Stimulated activated CD8-positive, alpha-beta memory T cell treated with anti-CD3 and anti-CD28 coated beads, Interleukin-15, amount 100 ng/mL, for 4 hours (primary cell): ENCODE measurements around the gene KIF3B.
"Not testable (repeated sequence)": the region's sequence is repeated elsewhere in the genome, so short reads cannot be mapped to it uniquely, and the experiment has no call there.

Source experiments
- DNase-seq, 2 donors: peaks; one replicate each; pipeline ENCODE4 v3.0.0-alpha.2; 2020; ENCODE audit warnings: low read depth in 2 of 2

Gene KIF3B

GRCh38 chr20:32294071-32294470, 16.6 kb downstream of the KIF3B start:
- DNase-seq = no peak

DNA sequence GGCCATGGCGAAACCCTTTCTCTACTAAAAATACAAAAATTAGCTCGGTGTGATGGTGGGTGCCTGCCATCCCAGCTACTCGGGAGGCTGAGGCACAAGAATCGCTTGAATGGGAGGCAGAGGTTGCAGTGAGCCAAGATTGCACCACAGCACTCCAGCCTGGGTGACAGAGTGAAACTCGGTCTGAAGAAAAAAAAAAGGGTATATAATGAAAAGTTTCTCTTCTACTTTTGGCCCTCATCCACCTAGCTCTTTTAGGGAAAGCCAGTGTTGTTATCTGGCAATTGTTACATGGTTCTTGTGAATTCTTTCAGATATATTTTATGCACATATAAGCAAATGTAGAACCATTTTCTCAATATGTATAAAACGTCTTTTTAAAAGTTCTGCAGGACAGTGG, 19.0 kb downstream of the KIF3B start:
- DNase-seq = no peak

DNA sequence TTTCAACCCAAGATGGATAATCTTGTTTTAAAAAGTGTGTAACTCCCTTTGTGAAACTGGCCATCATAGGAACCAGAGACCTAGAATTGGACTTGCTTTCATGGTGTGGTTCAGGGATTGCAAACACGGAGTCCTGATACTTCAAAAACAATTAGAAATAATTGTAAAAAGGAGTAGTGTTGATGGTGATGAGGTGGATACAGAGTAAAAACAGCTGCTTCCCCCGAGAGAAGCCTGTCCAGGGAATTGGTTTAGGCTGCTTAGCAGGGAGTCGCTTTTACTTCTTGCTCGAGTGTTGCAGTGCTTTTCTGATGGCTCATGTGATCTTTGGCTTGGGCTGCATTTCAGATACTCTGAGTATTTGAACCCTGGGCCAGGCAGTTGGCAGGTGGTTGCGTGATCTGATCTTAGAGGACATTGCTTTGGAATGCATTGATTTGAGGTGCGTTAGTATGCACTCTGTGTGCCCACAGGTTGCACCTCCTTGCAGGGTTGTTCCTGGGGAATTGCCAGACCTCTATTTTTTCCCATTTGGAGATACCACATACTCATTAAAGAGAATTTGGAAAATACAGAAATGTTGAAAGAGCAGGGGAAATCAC, 19.5 kb downstream of the KIF3B start:
- no peak for DNase-seq

DNA sequence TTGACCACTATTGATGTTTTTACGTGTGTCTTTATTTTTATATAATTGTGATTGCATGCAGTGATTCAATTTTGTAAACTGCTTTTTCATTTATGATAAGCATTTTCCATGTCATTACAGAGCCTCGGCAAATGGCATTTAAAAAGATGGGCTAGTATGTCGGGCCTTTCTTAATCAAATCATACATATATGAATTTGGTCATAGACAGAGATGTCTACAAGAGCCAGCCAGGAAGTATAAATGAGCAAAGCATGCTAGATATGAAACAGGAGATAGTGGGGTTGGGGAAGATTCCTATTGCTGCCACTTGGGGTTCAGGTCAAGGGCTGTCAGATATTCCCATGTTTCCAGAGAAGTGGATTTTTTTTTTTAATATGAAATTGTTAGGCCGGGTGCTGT, 20.0 kb downstream of the KIF3B start:
- no peak for DNase-seq

- DNase-seq = no peak
Measured at GRCh38 chr20:32300647-32301046, 23.2 kb downstream of the KIF3B start.

DNA sequence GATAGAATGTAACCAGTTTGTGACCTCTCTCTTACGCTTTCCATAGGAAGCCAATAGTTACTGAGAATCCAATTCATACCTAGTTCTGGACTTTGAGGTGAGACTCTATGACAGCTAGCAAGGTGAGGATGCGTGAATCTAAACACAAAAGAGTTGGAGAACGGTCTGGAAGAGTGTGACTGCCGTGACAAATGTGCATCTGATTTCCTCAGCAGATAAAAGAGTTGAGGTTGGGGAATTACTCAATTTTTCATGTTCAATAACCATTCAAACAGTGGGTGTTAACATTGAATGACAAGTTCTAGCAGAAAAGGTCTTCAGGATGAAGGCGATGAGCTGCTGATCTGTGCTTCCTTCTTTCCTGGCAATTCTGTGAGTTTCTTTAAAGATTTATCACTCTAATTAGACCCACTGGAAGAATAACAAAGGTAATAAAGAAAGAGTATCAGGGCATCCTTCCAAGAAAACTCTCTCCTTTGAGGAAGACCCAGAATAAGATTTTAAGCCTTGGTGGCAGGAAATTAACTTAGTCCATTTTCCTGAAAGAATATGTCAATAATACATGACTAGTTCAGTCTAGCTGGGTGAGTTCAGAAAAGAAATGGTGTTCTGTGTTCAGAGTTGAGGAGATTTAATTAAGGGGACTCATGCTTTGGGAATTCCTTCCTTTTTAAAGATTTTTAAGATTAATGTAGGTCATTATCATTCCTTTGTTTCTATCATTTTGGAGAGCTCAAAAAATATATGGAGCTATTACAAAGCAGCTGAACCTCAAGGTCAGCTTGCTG, 24.5 kb downstream of the KIF3B start:
- DNase-seq = no peak

DNA sequence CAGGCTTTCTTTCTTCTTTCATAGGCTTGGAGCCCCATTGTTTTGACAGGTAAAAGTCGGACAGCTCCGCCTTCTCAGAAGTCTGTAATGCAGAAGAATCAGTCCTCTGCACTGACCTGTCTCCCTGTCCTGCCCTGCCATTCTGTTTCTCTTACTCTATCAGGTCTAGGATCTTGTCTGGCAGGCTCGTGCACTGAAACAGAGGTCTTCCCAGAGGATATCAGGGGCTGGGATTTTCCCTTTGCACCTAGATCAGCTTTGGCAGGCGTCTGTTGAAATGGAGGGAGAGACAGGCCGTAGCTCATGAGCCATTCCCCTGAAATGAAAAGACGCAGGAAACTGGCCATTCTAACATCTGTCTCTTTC, 25.0 kb downstream of the KIF3B start:
- no peak for DNase-seq

GRCh38 chr20:32304131-32304746, 26.8 kb downstream of the KIF3B start:
- no peak for DNase-seq

DNA sequence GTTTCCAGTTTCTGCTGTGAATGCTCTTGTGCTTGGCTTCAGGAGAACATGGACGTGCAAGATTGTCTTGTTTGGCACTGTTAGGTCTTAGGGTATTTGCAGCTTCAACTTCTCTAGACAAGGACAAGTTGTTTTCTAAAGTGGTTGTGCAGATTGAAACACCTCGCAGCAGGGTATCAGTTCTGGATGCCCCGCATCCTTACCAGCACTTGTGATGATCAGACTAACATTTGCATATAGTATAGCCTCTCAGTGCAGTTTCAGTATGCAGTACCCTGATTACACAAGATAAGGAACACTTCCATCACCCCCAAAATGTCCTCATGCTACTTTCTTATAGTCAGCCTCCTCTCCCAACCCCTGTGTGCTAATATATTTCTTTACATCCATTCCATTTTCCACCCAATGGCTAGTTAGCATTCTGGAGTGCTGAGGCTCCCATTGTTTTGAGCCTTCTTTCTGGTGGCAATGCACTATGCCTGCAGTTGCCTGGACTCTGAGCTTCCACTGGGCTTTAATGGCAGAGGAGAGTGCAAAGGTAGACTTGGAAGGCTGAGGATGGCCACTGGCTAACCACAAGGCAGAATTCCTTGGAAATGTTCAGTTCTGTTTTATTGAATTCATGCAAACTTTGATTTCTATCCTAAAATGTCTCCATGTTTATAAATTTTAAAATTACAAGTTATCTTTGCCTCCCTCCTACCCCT, 35.4 kb downstream of the KIF3B start:
- no peak for DNase-seq

DNA sequence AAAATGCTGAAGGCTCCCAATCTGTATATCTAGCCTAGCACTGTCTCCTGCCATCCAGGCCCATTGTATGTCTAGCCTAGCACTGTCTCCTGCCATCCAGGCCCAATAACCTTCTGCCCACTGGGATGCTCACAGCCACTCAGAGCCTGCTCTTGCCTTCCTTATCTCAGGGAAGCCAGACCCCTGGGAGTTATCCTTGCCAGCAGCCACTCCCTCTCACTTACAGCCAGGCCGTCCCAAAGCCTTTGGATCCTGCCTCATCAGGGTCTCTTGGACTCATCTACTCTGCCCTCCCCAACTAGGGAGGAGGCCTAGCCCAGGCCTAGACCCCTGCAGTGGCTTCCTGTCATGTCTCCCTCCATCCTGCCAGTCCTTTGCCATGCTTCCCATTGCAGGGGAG, 37.3 kb downstream of the KIF3B start:
- no peak for DNase-seq

GRCh38 chr20:32315399-32315798, 37.9 kb downstream of the KIF3B start:
- no peak for DNase-seq

- DNase-seq = no peak
Measured at GRCh38 chr20:32315891-32316290, 38.4 kb downstream of the KIF3B start.

GRCh38 chr20:32316667-32317066, 39.2 kb downstream of the KIF3B start:
- DNase-seq = no peak

- DNase-seq = no peak
Measured at GRCh38 chr20:32319100-32319499, 41.6 kb downstream of the KIF3B start.

DNA sequence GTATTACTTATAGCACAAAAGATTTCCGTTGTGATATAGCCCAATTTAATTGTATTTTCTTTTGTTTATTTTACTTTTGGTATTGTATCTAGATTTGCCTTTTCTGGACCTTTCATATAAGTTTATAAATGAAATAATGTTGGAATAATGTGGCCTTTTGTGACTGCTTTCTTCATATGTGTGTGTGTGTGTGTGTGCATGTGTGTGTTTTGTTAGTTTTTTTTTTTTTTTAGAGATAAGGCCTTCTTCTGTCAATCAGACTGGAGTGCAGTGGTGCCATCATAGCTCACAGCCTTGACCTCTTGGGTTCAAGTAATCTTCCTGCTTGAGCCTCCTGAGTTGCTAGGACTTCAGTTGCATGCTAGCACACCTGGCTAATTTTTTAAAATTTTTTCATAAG, 42.9 kb downstream of the KIF3B start:
- no peak for DNase-seq

DNA sequence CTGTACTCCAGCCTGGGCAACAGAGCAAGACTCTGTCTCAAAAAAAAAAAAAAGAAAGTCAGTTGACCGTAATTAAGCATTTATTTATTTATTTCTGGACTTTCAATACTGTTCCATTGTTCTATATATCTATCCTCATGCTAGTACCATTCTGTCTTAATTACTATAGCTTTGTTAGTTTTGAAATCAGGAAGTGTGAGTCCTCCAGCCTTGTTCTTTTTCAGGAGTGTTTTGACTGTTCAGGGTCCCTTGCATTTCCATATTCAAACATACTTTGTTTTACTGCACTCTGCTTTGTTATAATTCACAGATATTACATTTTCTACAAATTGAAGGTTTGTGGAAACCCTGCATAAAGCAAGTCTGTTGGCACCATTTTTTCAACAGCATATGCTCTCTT, 43.9 kb downstream of the KIF3B start:
- no peak for DNase-seq

DNA sequence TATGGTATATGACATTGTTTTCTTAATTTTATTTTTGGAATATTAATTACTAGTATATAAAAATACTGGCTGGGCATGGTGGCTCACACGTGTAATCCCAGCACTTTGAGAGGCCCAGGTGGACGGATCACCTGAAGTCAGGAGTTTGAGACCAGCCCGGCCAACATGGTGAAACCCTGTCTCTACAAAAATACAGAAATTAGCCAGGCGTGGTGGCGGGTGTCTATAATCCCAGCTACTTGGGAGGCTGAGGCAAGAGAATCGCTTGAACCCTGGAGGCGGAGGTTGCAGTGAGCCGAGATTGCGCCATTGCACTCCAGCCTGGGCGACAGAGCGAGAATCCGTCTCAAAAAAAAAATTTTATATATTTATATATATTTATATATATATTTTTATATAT, 44.8 kb downstream of the KIF3B start:
- DNase-seq = not testable (repeated sequence)

- DNase-seq = not testable (repeated sequence)
Measured at GRCh38 chr20:32323761-32324160, 46.3 kb downstream of the KIF3B start.

DNA sequence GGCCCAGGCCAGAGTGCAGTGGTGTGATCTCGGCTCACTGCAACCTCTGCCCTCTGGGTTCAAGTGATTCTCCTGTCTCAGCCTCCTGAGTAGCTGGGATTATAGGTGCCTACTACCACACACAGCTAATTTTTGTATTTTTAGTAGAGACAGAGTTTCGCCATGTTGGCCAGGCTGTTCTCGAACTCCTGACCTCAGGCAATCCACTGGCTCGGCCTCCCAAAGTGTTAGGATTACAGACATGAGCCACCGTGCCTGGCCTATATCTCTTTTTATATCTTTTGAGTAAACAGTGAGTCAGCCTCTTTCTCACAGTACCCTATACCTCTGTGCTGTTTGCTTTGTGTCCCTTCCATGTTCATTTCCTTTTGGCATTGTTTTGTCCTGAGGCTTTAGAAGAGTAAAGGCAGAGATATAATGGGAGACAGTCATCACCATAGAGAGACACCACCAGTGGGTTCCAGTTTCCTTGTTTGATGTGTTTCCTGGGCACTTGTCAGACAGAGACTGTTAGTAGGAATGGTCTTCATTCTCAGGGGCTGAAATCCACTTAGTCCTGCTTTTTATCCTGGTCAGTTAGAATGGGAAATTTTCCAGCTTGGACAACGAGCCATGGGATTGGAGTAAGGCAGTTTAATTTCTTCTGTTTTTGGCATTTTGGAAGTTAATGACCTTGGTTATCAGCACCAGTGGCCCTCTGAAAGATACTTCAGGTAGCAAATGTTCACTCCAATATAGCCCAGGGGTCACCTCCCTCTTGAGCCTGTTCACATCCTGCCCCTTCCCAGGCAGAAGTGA, 48.5 kb downstream of the KIF3B start:
- no peak for DNase-seq

GRCh38 chr20:32326504-32326845, 49.0 kb downstream of the KIF3B start:
- no peak for DNase-seq

DNA sequence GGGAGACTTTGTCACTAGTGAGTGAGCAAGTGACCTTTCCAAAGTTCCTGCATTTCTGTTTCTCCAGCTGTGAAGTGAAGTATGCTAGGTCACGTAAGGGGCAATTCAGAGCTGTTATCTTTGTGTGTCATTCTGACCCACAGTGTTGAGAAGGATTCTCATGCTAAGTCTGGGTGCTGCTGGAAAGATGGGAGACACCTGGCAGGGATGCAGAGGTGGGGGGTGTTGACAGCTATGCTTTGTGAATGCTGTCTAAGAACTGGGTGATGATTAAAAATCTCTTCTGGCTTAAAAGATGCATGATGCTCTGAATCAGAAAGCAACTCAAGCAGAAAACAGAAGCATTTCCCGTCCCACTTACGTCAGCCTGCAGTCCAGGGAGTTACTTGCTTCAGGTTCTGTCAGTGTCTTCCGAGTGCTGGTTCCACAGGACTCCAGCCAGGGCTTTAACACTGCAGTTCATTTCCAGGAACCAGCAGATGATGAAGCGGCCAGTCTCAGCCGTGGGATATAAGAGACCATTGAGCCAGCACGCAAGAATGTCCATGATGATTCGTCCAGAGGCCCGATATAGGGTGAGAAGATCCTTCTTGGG, 49.7 kb downstream of the KIF3B start:
- no peak for DNase-seq
